PC-3 (cell line): ENCODE measurements around the gene EMC1. TPM values are rescaled to one million over a fixed set of nuclear protein-coding genes. Genes with fewer than 3 reads are reported as not detected.
A peak's percentile ranks its signal among the peaks of the same experiment; 100 is the strongest.
"Not testable (repeated sequence)": the region's sequence is repeated elsewhere in the genome, so short reads cannot be mapped to it uniquely, and the experiment has no call there.

Source experiments
- ATAC-seq: fragments of 200-7000 bp; cut with Tn5 transposase; 2 replicates; pipeline ENCODE4 v1.9.1; 2020; ENCODE audit warnings: mild to moderate bottlenecking, moderate library complexity
- BruUV-seq: library from RNA; stranded (reverse); fragments of 400-500 nt; replicated peaks from 2 replicates; lab custom pipeline; 2021; lab: Mats Ljungman, UMichigan
- CTCF ChIA-PET: fragments of 300-600 bp; sonication (Branson Sonifier 250); formaldehyde crosslinking; loops from one replicate; lab custom pipeline; 2022; ENCODE audit warnings: antibody characterized with exemption; lab: Charles Lee
- POLR2A ChIA-PET: fragments of 300-600 bp; sonication (Branson Sonifier 250); formaldehyde crosslinking; loops from one replicate; lab custom pipeline; 2022; ENCODE audit warnings: antibody characterized with exemption; ENCODE audit not compliant: unreplicated experiment; lab: Charles Lee
- DNase-seq: peaks from one replicate; pipeline ENCODE4 v3.0.0-alpha.2; 2015
- H2AFZ ChIP-seq: fragments of 300-600 bp; sonication (generic); 2 replicates; pipeline ENCODE4 v1.6.0; 2016; ENCODE audit warnings: antibody characterized with exemption, low read length
- H3F3A ChIP-seq: fragments of 300-600 bp; sonication (generic); one replicate; pipeline ENCODE4 v1.6.0; 2017; ENCODE audit warnings: antibody characterized with exemption, low read length, control low read depth, mild to moderate bottlenecking; ENCODE audit not compliant: unreplicated experiment
- H3K27ac ChIP-seq: fragments of 300-600 bp; sonication (generic); 2 replicates; pipeline ENCODE4 v1.5.1; 2016; ENCODE audit warnings: mild to moderate bottlenecking, low read length
- H3K27me3 ChIP-seq: fragments of 300-600 bp; sonication (generic); 2 replicates; pipeline ENCODE4 v1.6.1; 2016; ENCODE audit warnings: low read length, mixed read lengths
- H3K36me3 ChIP-seq: fragments of 300-600 bp; sonication (generic); 2 replicates; pipeline ENCODE4 v1.6.1; 2016; ENCODE audit warnings: low read depth, mixed run types, low read length, mixed read lengths
- H3K4me1 ChIP-seq: fragments of 300-600 bp; sonication (generic); 2 replicates; pipeline ENCODE4 v1.5.1; 2016; ENCODE audit warnings: low read length; ENCODE audit not compliant: insufficient read depth
- H3K4me2 ChIP-seq: fragments of 300-600 bp; sonication (generic); 2 replicates; pipeline ENCODE4 v1.6.0; 2016; ENCODE audit warnings: low read length
- H3K4me3 ChIP-seq: fragments of 300-600 bp; sonication (generic); 2 replicates; pipeline ENCODE4 v1.5.1; 2016; ENCODE audit warnings: mild to moderate bottlenecking, low read length, mixed read lengths
- H3K79me2 ChIP-seq: fragments of 300-600 bp; sonication (generic); 2 replicates; pipeline ENCODE4 v1.6.1; 2017; ENCODE audit warnings: low read length, mixed read lengths
- H3K9ac ChIP-seq: fragments of 300-600 bp; sonication (generic); 2 replicates; pipeline ENCODE4 v1.6.0; 2016; ENCODE audit warnings: mild to moderate bottlenecking, low read length
- H3K9me2 ChIP-seq: fragments of 300-600 bp; sonication (generic); replicated peaks from 2 replicates; pipeline ENCODE4 v1.6.1; 2016; ENCODE audit warnings: mixed run types, low read length, mixed read lengths
- H3K9me3 ChIP-seq: fragments of 300-600 bp; sonication (generic); 2 replicates; pipeline ENCODE4 v1.6.1; 2016; ENCODE audit warnings: low read length, mixed read lengths
- H4K20me1 ChIP-seq: fragments of 300-600 bp; sonication (generic); 2 replicates; pipeline ENCODE4 v1.6.1; 2016; ENCODE audit warnings: low read length, mixed read lengths
- EZH2 ChIP-seq: fragments of 300-600 bp; sonication (generic); IDR thresholded peaks from one replicate; pipeline ENCODE4 v1.6.1; 2017; ENCODE audit warnings: antibody characterized with exemption, mild to moderate bottlenecking, low read length; ENCODE audit not compliant: unreplicated experiment
- EZH2phosphoT487 ChIP-seq: fragments of 300-600 bp; sonication (generic); IDR thresholded peaks from 2 replicates; pipeline ENCODE4 v1.6.1; 2018; ENCODE audit warnings: mild to moderate bottlenecking, antibody characterized with exemption, low read length, borderline replicate concordance
- intact Hi-C: fragments of 100-400 bp; cut with micrococcal nuclease; formaldehyde crosslinking; loops from 2 replicates; pipeline ENCODE4 v1.9.0; 2023
- total RNA-seq: library from RNA; depleted of rRNA; stranded (reverse); fragments of >200 nt; gene quantifications from 2 replicates; pipeline ENCODE4 v1.2.3, GENCODE V29; 2014
- TF ChIP-seq, protein P1 (sequence below): fragments of 300-600 bp; sonication (generic); conservative IDR thresholded peaks from 2 replicates; pipeline ENCODE4 v1.5.1; 2017; ENCODE audit warnings: antibody characterized with exemption, low read depth, mild to moderate bottlenecking, low read length

The EMC1 gene
- total RNA-seq, 1 experiment from 2014 or later: 60.9 TPM

DNA sequence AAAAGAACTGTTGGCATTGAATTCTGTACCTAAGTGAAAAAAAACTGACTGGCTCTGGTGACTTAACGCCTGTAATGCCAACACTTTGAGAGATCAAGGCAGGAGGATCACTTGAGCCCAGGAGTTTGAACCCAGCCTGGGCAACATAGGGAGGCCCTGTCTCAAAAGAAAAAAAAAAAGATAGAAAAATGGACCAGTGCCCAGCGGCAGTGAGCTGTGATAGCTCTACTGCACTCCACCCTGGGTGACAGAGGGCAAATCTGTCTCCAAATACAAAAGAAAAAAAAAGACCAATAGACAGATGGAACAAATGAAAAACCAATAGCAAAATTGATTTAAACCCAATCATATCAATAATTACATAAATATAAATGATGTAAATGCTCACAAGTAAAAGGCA, 37.9 kb upstream of the EMC1 start:
- H3K4me1 ChIP-seq: peaks cover 4% of the 10 kb centered on the region; the same call in 1 of the 2 replicates
- no peak for ATAC-seq
- no peaks in the 10 kb centered on the region for H3K79me2 ChIP-seq
- H3K4me3 ChIP-seq: no peak overlapping the region
- no peak overlapping the region for H3K4me2 ChIP-seq
- no peaks in the 10 kb centered on the region for H3K36me3 ChIP-seq
- TF ChIP-seq EZH2: no peak
- TF ChIP-seq, protein P1, sequence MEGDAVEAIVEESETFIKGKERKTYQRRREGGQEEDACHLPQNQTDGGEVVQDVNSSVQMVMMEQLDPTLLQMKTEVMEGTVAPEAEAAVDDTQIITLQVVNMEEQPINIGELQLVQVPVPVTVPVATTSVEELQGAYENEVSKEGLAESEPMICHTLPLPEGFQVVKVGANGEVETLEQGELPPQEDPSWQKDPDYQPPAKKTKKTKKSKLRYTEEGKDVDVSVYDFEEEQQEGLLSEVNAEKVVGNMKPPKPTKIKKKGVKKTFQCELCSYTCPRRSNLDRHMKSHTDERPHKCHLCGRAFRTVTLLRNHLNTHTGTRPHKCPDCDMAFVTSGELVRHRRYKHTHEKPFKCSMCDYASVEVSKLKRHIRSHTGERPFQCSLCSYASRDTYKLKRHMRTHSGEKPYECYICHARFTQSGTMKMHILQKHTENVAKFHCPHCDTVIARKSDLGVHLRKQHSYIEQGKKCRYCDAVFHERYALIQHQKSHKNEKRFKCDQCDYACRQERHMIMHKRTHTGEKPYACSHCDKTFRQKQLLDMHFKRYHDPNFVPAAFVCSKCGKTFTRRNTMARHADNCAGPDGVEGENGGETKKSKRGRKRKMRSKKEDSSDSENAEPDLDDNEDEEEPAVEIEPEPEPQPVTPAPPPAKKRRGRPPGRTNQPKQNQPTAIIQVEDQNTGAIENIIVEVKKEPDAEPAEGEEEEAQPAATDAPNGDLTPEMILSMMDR: no peak
- TF ChIP-seq EZH2phosphoT487: no peak
- intact Hi-C loops: no loop called here
- ChIA-PET CTCF (no interaction called here), POLR2A (no interaction called here)
- H3K27me3 ChIP-seq: no peaks in the 10 kb centered on the region
- no peaks in the 10 kb centered on the region; the same call in 1 of the 2 replicates for H3K9me3 ChIP-seq
- BruUV-seq: no TSS peak
- H2AFZ ChIP-seq: no peak overlapping the region
- no peaks in the 10 kb centered on the region for H4K20me1 ChIP-seq
- H3K9ac ChIP-seq: no peak overlapping the region
- H3K27ac ChIP-seq: no peak overlapping the region
- no peak for DNase-seq
- H3F3A ChIP-seq: no peaks in the 10 kb centered on the region
- no peaks in the 10 kb centered on the region for H3K9me2 ChIP-seq

DNA sequence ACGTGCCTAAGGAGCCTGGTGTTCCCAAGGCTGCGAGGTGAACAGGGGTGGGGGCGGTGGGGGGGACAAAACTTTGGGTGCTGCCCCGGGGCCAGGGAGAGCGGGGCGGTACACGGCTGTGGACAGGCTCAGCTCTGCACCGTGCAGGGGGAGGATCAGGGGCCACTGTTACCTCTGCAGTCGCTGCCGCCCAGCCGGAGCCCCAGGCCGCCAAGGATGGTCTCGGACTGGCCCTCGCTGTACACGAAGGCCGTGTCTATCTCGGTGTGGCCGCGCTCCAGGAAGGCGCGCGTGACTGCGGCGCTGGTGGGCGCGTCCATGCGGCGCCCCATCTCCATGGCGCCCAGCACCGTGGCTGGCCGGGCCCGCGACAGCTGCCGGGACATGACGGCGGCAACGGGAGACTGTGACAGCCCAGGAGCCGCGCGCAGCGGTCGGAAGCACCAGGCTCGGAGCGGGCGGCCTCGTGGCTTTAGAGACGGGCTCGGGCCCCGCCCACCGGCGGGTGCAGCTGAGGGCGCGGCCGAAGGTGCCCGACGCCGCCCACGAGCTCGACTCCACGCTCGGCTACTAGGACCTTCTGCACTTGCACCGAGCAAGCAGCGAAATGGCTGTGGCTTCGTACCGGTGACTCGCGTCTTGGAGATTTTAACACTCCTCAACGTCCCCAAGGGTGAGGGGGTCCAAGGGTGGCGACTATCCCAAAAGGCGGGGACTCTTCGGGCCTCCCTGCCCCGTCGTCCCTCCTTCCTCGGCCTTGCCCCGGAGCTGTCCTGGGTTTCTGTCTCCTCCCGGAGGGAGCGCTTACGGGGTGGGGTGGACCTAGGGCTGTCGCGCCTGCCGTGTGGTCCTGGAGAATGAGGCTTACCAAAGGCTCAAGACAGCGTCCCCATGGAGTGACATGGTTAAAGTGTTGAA, 37.3 kb upstream of the EMC1 start, which contains the start of gene AKR7A3:
TSS of gene AKR7A3 (minus strand) at position 447 of the 918 bp plus-strand sequence. CDS start at position 386, 61 bp downstream.
- H3K9ac ChIP-seq, H3K9me2 ChIP-seq, CTCF ChIA-PET, DNase-seq, POLR2A ChIA-PET, H3K79me2 ChIP-seq, H3K27me3 ChIP-seq, H3K9me3 ChIP-seq, H4K20me1 ChIP-seq, H2AFZ ChIP-seq, H3K27ac ChIP-seq, H3K4me1 ChIP-seq, H3K4me2 ChIP-seq, H3K36me3 ChIP-seq, H3F3A ChIP-seq, H3K4me3 ChIP-seq, BruUV-seq, intact Hi-C loops: not testable (repeated sequence)
- peak; percentile 66 for ATAC-seq

DNA sequence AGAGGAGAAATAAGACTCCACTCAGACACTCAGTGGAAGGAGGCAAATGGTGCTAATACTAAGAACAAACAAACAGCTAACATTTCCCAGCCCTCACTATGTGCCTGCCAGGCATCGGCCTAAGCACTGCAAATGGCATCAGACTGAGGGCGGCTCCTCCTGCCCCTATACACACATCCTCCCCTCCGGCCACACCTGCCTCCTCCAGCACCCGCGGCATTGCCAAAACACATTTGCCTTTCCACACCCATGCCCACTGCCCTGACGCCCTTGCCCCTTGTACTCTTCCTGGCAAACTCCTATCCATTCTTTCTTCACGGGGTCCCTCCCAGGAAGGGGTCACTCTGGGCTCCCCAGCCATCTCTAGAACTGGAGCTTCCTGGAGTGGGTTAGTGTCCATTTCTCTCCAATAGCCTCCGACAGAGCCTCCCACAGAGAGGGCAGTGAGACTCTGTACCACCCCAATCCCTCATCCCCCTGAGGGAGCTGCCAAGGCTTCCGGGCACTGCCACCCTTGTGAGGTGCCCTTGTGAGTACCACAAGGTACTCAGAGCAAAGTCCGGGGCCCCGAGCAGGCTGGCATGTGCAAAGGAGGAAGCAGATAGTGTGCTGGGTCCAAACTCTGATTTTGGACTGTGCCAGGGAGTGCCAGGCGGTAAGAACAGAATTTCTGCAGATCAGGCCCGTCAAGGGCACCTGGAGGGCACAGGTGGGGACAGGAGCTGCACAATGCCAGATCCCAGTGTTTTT, 36.3 kb upstream of the EMC1 start:
- Histone ChIP-seq H3F3A (no peaks in the 10 kb centered on the region), H3K4me2 (no peak overlapping the region), H2AFZ (no peak overlapping the region), H3K4me1 (peaks cover 4% of the 10 kb centered on the region; the same call in 1 of the 2 replicates), H3K27me3 (no peaks in the 10 kb centered on the region), H3K9me3 (no peaks in the 10 kb centered on the region), H3K27ac (no peak overlapping the region), H3K9ac (no peak overlapping the region), H3K79me2 (no peaks in the 10 kb centered on the region), H3K9me2 (no peaks in the 10 kb centered on the region), H3K36me3 (no peaks in the 10 kb centered on the region), H3K4me3 (no peak overlapping the region), H4K20me1 (no peaks in the 10 kb centered on the region)
- no peak for TF ChIP-seq EZH2
- TF ChIP-seq EZH2phosphoT487: no peak
- TF ChIP-seq, protein P1: no peak
- CTCF ChIA-PET: no interaction called here
- ATAC-seq (peak; percentile 20; the same call in 1 of the 2 replicates), DNase-seq (no peak)
- no TSS peak for BruUV-seq
- intact Hi-C loops: no loop called here
- POLR2A ChIA-PET: no interaction called here

DNA sequence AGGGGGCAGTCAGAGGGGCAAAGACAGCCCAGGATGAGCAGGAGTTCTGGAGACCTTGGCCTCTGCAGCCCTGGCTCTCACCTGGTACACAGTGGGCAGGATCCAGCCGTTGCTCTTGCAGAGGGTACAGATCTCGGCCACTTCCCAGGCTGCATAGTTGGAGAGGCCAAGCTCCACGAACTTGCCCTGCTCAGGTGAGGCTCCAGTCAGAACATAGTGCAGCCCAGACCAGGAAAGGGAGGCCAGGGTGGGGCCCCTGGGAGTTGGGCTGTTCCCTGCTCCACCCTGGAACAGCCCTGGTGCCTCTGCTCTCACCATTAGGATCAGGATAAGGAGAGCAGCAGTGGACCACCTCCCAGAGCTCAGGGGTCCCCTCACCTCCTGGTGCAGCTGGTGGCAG, 34.5 kb upstream of the EMC1 start:
- H3K36me3 ChIP-seq, H3K79me2 ChIP-seq, POLR2A ChIA-PET, intact Hi-C loops, H3K4me1 ChIP-seq, DNase-seq, CTCF ChIA-PET, H3K9me3 ChIP-seq, H3K9me2 ChIP-seq, BruUV-seq, H4K20me1 ChIP-seq, H3K4me3 ChIP-seq, H3K27ac ChIP-seq, H3K27me3 ChIP-seq, H2AFZ ChIP-seq, H3K4me2 ChIP-seq, H3K9ac ChIP-seq, H3F3A ChIP-seq: not testable (repeated sequence)
- peak; percentile 7; the same call in 1 of the 2 replicates for ATAC-seq
